M059J (cell line): ENCODE data around the gene IL17D. TPM values are rescaled to one million over a fixed set of nuclear protein-coding genes. Genes with fewer than 3 reads are reported as not detected.
A peak's percentile ranks its signal among the peaks of the same experiment; 100 is the strongest.

Experiments used
- DNase-seq: peaks from one replicate; pipeline ENCODE4 v3.0.0-alpha.2; 2012; ENCODE audit warnings: low read depth
- total RNA-seq: library from RNA; depleted of rRNA; stranded (reverse); fragments of >200 nt; shearing (Covaris generic); gene quantifications from 2 replicates; pipeline ENCODE4 v1.2.3, GENCODE V29; 2014

Gene IL17D
- total RNA-seq, 1 experiment from 2014 or later, result 0.71 TPM

DNA sequence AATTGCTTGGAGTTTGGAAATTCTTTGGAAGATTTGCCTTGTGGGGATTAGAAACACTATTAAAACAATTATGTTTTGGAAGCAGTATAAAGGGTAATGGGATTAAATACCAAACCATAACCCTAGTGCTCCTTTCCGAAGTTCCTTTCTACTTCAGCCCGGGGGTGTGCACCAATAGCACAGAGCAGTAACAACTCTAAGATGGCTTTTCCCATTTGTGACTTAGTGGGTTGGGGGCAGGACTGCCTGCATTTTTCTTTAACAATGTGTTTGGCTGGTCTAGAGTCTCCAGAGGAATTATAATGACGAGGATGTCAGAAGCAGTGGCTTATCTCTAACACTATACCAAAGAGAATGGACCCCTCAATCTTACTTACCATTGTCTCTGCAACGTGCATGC lies 11.9 kb upstream of the IL17D start:
- no peak for DNase-seq

DNA sequence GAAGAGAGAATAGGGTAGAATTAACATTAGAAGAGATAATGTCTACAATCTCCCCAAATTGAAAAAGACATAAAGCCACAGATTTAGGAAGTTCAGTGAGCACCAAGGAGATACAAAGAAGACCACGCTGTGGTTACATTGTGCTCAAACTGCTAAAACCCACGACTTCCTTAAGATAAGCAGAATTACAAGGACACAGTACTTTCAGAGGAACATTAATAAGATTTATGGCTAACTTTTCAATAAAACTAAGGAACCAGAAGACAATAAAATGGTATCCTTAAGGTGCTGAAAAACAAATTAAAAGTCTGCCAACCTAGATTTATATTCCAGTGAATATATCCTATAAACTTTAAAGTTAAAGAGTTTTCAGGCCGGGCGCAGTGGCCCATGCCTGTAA lies 7.4 kb upstream of the IL17D start:
- no peak for DNase-seq

DNA sequence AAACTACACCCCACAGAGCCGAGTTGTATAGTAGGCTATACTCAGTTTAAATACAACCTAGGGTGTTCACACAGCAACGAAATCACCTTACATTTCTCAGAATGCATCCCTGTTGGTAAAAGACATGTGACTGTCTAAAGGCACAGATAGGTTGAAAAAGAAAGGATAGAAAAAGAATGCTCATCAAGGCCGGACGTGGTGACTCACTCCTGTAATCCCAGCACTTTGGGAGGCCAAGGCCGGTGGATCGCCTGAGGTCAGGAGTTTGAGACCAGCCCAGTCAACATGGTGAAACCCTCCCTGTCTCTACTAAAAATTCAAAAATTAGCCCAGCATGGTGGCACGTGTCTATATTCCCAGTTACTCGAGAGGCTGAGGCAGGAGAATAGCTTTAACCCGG lies 3.8 kb upstream of the IL17D start:
- DNase-seq, result peak; percentile 27

DNA sequence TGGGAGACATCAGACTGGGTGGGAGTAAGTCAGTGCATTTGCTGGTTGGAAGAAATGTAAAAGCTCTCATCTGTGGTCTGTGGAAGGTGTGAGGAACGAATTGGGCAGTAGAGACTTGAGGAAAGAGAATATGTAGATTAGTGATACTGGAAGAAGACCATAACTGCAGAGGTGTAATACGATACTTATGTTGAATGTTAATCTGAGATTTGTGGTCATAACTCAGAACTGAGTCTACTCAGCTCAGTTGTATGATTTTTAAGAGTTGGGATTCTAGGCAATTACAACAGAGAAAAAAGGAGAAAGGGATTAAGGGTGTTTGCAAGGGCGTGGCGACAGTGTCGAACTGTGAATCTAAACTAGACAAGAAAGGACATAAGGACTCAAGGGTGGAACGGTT lies 3.2 kb upstream of the IL17D start:
- DNase-seq, result no peak

DNA sequence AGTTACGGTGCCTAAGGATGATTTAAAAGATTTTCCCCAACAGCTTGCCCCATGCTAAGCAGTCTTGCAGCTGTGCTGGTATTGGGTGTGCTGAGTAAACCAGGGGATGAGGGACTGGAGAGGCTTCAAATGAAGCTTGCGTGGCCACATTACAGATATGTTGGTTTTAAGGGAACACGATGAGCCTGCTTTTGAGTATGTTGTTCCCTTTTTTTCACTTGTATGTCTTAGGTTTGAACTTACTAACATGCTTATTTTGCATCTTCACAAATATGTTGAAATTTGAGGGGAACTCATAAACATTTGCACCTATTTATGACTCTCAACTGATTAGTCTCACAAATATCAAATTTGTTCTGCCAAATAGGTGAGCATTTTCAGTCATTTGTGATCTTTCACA lies 2.0 kb upstream of the IL17D start:
- DNase-seq, result no peak

DNA sequence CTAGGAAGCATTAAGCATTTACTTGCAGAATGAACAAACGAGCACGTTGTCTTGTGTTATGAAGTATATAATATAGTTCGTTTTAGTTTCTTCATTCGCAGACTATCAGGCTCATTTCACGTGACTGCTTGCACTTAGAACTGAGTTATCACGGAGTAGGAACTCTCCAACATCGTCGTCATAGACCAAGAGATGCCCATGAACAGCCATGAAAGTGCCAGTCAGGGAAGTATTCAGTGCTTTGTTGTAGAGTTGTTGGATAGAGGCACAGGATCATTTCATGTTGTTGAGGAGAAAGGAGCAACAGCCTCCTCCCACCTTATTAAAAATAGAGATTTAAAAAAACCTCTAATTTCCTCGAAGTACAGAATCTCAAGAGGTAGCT lies 977 bp upstream of the IL17D start:
- DNase-seq, result no peak

DNA sequence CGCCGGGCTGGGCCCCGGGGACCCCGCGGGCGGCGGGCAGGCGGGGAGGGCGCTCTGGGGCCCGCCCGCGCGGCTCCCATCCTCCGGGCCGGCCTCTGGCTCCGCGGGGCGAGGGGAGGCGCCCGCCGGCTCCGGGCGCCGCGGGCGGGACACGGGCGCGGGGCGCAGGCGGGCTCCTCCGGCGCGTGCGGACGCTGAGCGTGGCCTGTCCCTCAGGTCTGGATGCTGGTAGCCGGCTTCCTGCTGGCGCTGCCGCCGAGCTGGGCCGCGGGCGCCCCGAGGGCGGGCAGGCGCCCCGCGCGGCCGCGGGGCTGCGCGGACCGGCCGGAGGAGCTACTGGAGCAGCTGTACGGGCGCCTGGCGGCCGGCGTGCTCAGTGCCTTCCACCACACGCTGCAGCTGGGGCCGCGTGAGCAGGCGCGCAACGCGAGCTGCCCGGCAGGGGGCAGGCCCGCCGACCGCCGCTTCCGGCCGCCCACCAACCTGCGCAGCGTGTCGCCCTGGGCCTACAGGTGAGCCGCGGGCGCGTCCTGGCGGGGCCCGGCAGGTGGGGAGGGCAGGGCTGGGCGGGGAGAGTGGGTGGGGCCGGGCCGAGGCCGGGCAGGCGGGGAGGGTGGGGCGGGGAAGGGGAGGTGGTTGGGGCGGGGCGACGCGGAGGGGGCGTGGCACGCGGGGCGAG lies 420 bp downstream of the IL17D start:
- peak; percentile 65 for DNase-seq

DNA sequence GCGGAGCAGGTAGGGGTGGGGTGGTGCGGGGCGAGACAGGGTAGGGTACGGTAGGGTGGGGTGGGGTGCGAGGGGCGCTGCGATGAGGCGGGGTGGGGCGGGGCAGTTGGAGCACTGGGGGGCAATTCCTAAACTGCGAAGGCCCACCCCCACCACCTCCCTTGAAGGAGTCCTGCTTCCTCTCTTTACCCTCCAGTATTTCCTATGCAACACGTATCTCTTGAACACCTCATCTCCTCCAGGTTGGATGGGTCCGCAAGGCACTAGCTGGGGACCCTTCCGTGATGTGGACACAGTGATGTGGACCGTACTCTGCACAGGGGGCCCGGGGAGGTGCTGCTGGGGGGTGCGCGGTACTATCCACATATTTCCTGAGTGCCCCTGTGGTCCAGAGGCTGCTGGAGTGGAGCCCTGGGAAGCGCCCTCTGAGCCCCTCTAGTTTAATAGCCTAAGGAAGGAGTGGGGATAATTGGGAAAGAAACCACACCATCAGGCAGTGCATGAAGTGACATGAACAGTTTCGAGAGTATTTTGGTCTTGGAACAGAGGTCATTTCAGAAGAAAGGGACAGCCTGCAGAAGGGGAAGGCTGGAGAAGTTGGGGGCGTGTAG lies 1.1 kb downstream of the IL17D start:
- no peak for DNase-seq

DNA sequence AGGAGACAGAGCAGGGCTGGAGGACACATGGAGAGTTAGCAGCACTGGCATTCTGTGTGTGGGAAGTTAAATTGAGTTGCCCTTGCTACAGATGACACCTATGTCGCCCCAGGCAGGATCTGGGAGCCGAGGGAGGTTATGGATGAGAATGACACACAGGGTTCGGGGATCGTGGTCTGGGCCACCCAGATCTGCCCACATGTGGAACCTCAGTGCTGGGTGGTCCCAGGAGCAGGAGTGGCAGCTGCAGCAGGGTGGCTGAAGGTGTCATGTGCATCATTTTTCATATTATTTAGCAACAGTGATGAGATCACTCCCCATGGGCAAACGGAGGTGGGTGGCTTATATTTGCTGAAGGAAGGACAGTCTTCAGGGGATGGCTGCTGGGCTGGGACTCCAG lies 3.2 kb downstream of the IL17D start:
- no peak for DNase-seq

DNA sequence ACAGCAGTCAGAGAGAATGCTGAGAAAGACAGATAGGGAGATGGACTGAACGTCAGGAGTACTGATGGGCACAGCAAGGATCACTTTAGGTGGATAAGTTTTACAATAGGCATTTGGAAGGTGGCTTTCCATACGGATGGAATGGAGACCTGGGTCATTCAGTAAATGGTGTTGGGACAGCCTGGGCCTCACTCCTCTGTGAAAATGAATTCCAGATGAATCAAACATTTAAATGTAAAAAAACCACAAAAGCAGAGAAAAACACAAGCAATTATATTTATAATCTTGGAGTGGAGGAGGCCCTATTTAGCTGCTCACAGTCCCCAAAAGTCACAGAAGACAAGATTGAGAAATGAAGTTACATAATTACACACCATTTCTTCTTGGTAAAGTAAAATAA lies 4.7 kb downstream of the IL17D start:
- no peak for DNase-seq

DNA sequence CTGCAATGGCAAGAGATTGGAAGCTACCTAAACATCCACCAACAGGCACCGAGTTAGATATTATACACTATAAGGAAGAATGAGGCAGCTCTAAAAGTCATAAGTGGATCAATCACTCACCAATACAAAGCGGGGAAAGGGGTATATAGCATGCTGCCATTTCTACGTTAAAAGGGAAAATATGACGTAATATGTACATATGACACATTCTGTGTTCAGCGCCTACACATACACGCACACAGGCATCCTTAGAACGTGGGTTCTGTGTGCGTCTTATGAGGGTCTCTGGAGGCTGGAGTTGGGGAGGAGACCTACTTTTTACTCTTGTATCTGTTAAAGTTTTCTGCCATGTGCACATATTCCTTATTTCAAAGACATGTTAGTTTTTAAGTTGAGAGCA lies 5.9 kb downstream of the IL17D start:
- no peak for DNase-seq

DNA sequence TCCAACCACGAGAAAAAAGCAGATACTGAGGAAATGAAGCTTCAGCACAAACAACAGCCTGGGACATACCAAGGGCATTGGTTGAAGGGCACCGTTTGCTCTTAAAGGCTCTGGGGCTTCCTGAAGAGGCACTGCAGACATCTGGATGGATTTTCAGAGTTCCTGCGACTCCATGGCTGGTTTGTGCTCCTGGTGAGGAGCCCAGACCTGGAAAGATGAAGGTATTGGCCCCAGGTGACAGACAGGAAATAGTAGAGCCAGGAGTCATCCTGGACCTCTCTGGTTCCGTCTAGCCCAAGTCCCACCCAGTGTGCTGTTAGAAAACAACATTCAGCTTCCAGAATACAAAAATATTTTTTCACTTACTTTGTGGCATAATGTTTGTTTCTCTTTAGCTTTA lies 6.3 kb downstream of the IL17D start:
- no peak for DNase-seq

DNA sequence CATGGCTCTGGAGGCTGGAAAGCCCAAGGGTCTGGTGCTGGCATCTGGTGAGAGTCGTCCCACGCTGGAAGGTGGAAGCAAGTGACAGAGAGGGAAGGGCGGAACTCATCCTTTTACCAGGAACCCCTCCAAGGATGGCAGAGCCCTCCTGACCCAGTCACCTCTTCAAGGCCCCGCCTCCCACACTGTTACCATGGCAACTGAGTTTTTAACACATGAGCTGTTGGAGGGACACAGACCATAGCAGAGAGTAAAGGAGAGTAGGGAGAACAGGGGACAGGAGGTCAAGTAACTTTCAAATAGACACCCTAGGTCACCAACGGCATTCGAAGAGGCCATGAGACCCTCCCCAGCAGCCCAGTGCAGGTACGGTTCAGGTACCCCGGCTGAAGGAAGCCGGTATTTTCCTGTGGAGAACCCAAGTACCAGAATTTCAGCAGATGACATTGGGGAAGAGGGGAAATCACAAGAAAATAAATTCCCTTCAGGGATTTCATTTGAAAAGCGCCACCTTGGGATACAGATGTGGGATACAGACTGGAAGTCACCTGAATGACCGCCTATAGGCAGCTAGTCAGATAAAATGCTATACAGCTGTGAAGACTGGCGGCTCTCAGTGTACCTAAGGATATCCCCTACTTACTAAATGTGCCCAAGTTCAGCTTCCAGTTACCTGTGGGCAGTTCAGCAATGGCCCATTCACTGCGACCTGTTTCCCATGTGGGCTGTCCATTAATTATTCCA lies 8.0 kb downstream of the IL17D start:
- DNase-seq, result peak; percentile 45

DNA sequence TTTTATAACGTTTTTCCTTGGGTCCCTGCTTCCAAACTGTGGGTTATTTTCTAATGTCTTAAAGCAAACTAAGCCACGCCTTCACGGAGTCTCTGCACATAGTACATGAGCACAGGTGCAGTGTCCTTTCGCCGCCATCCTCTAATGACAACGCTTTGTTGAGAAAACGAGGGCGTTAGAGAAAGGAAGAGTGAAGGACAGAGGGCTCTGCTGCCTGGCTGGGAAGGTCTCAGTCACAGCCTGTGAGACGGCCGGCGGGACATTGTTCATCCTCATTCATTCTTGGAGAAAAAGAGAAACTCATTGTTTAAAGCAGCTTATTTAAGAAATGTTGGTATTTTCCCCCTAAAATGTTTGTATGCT lies 9.5 kb downstream of the IL17D start:
- no peak for DNase-seq

DNA sequence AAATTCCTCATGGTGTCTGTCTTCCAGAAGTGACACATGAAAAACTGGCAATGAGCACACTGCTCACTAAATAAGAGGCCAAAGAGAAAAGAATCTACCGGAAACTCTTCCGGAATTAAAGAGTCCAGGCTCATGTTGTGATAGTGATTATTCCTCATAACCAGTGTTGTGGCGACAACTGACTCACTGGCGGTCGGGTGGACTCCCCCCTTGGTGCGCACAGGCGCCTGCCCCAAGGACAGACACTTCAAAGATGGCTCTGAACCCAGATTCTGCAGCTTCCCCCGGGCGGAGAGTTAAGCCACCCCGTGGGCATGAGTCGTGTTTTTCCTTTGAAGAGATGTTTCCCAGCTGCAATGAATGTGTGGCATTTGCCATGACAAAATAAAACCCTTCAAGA lies 10.3 kb downstream of the IL17D start:
- peak; percentile 83 for DNase-seq

DNA sequence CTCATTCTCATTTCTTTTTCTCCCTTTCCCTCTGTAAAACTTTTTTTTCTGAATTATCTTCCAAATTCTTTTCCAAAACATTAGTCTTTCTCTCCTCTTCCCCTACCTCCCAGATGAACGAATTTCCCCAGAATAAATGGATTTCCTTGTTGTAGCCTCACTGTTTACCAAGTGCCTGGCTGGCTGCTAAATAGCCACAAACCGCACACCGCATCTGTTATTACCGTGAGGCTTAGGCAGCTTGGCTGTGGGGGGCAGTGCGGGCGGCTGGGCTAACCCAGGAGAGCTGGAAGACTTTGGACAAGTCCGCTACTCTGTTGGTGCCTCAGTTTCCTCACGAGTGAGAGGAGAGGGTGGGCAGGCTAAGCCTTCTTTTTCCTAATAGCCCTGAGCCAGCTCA lies 10.7 kb downstream of the IL17D start:
- peak; percentile 65 for DNase-seq

DNA sequence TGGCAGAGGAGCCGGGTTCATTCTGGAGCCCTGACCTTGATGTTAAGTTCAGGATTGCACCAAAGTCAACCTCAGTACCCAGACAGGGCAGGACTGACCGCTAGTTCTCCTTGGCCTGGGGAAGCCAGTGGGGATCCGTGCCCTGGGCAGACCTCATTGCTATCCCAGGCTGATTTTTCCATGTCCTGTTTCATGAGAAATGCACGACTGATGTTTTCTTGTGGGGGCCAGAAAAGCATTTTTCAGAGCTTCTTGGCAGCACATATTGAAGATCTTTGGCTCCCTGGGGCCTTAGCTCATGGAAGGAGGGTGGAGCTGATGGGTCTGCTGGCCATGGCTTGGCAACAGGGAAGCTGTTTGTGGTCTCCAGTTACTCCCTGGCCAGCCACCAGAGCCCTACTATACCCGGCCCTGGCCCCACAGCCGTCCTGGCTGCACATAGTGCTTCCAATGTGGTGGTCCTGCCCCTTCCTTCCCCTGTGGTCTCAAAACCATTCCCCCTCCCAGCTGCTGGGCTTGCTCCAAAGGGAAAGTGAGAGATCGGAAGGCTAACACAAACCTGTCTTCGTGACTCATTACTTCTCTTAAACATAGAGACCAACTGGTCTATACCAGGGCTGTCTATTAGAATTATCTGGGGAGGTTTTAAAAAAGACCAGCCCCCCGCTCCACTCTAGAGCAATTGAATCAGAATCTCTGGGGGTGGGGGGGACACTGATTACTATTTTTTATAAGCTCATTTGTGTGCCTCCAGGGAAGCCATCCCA lies 11.2 kb downstream of the IL17D start:
- DNase-seq, result peak; percentile 60

DNA sequence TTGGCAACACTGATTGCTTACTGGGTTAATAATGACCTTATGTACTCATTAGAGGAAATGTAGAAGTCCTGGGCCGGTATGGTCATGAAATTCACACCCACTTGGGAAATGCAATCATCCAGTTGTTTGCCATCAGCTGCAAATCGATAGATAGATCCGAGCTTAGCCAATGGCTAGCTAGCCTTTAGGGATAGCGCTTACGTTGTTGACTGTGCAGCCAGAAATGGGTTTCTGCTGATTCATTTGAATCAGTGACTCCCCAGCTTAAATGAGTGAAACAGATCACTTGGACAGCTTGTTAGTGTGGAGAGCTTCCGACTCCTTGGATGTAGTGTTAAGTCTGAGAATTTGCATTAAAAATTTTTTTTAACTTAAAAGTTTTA lies 11.8 kb downstream of the IL17D start:
- no peak for DNase-seq

DNA sequence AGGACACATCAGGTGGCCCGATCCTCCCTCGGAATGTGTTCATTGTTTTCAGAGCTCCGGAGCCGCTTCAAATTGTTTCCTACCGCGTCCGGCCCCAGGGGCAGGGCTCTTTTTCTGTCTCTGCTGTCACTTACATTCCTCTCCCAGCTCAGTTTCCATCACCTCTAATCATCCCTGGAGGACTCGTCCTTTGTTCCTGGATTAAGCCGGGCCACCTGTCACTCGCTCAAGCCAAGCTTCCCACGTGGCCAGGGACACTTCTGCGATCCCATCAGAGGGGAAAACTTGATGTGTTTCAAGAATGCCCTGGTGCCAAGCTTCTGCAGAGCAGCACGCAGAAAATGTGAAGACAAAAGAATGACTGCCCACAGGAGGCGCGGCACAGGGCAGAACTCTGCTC lies 13.5 kb downstream of the IL17D start:
- DNase-seq, result no peak

DNA sequence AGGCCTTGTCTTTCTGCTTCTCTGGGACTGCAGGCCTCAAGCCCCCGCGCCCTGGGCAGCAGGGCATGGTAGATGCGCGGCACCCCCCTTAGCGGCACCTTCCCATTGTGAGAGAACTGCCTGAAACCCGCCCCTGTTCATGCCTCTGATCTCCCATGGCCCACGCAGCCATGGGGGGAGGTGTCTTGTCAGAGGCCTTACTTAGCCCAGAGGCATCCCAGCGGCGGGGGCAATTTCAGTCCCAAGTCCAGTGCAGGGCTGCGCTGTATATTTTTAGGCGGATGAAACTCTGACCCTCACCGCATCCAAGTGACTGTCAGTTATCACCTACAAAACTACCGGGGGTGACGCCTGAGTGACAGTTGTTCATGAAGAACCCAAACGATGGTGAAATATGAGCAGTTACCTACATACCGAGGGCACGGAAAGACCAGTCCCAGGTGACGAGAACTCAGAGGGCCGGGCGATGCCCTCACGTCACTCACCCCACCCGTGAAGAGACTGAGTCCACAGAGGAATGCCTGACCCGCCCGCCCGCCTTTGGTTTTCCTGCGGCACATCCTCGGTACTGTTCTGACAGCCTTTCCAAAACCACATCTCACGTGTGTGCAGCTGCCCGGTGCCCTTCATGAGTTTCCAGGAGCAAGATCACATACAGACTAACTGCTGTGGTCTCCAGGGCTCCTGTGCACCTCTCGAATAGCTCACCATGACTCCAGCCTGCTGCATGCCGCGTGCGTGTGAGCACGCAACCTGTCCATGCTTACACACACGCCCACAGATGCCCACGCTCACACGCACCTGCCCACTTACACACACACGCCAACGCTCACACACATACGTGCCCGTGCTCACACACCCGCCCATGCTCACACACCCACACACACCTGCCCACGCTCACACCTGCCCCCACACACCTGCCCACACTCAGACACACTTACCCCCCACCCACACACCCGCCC lies 14.4 kb downstream of the IL17D start:
- DNase-seq, result no peak

DNA sequence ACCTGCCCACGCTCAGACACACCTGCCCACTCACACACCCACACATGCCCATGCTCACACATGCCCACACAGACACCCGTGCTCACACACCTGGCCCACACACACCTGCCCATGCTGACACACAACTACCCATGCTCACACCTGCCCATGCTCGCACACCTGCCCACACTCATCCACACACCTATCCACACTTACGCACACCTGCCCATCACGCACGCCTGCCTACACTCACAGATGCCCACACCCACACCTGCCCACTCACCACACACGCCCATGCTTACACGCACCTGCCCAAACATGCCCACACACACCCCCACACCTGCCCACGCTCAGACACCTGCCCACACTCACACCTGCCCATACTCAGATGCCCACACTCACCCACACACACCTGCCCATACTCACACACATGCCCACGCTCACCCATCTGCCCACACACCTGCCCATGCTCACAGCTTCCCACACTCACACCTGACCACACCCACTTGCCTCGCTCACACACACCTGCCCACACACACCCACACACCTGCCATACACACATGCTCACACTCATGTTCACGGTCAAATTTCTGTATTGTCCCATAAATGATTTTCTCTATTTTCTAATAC lies 15.6 kb downstream of the IL17D start:
- DNase-seq, result no peak
